Measurements from ENCODE around the gene COA5. TPM values are rescaled to one million over a fixed set of nuclear protein-coding genes. Genes with fewer than 3 reads are reported as not detected.

Gene COA5
- total RNA-seq, 1 donor from 2014 or later: 110 TPM

- no peak overlapping the region for H3K27ac ChIP-seq
- no peak overlapping the region for H3K9ac ChIP-seq
- H3K27me3 Mint-ChIP-seq (ENCODE audit: insufficient read depth, low read depth): no peaks in the 10 kb centered on the region
- no peak overlapping the region for H3K4me3 ChIP-seq
- DNase-seq (ENCODE audit: low spot score): no peak
- peaks cover 10% of the 10 kb centered on the region for H3K36me3 ChIP-seq
- no peak for TF ChIP-seq EZH2 (IDR thresholded peaks at IDR 0.05)
- TF ChIP-seq, protein P1, sequence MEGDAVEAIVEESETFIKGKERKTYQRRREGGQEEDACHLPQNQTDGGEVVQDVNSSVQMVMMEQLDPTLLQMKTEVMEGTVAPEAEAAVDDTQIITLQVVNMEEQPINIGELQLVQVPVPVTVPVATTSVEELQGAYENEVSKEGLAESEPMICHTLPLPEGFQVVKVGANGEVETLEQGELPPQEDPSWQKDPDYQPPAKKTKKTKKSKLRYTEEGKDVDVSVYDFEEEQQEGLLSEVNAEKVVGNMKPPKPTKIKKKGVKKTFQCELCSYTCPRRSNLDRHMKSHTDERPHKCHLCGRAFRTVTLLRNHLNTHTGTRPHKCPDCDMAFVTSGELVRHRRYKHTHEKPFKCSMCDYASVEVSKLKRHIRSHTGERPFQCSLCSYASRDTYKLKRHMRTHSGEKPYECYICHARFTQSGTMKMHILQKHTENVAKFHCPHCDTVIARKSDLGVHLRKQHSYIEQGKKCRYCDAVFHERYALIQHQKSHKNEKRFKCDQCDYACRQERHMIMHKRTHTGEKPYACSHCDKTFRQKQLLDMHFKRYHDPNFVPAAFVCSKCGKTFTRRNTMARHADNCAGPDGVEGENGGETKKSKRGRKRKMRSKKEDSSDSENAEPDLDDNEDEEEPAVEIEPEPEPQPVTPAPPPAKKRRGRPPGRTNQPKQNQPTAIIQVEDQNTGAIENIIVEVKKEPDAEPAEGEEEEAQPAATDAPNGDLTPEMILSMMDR (IDR thresholded peaks at IDR 0.05): no peak
- TF ChIP-seq EZH2phosphoT487 (IDR thresholded peaks at IDR 0.05): no peak
- H3K79me2 ChIP-seq (ENCODE audit: low read depth): peaks cover 24% of the 10 kb centered on the region
- no peaks in the 10 kb centered on the region for H3K9me3 ChIP-seq (ENCODE audit: low read depth)
- H3K9me3 Mint-ChIP-seq: no peaks in the 10 kb centered on the region
- H3K36me3 Mint-ChIP-seq: peaks cover 22% of the 10 kb centered on the region
- H3F3A ChIP-seq (ENCODE audit: low read depth): no peaks in the 10 kb centered on the region
- peaks cover 4% of the 10 kb centered on the region for H4K20me1 ChIP-seq (ENCODE audit: low read depth)
- H3K4me1 ChIP-seq: peaks cover 6% of the 10 kb centered on the region
- H2AFZ ChIP-seq (replicated peaks): no peak overlapping the region
- H3K4me2 ChIP-seq: no peak overlapping the region
- H3K27ac Mint-ChIP-seq: no peak overlapping the region
- H3K4me1 Mint-ChIP-seq: peaks cover 18% of the 10 kb centered on the region
- no peaks in the 10 kb centered on the region for H3K27me3 ChIP-seq
- no peak overlapping the region for H3K4me3 Mint-ChIP-seq
These were observed 5.9 kb upstream of the COA5 start for GRCh38 chr2:98614024-98614739.

GRCh38 chr2:98608962-98609604, 771 bp upstream of the COA5 start:
- no peaks in the 10 kb centered on the region for H3K27me3 Mint-ChIP-seq (ENCODE audit: insufficient read depth, low read depth)
- peak; percentile 53 for DNase-seq (ENCODE audit: low spot score)
- Histone ChIP-seq H3K4me2 (peak overlapping the region; percentile 84), H3K79me2 (ENCODE audit: low read depth) (peaks cover 71% of the 10 kb centered on the region), H3K27me3 (no peaks in the 10 kb centered on the region), H3K9ac (peak overlapping the region; percentile 86), H3K9me3 (ENCODE audit: low read depth) (no peaks in the 10 kb centered on the region), H2AFZ (replicated peaks) (peak overlapping the region; percentile 89), H3K4me3 (peak overlapping the region; percentile 82), H3K27ac (peak overlapping the region; percentile 72), H3F3A (ENCODE audit: low read depth) (peaks cover 6% of the 10 kb centered on the region), H3K36me3 (peaks cover 4% of the 10 kb centered on the region), H3K4me1 (peaks cover 12% of the 10 kb centered on the region), H4K20me1 (ENCODE audit: low read depth) (peaks cover 20% of the 10 kb centered on the region)
- H3K4me1 Mint-ChIP-seq: peaks cover 28% of the 10 kb centered on the region
- TF ChIP-seq EZH2phosphoT487 (IDR thresholded peaks at IDR 0.05): no peak
- TF ChIP-seq, protein P1 (IDR thresholded peaks at IDR 0.05): no peak
- no peak for TF ChIP-seq EZH2 (IDR thresholded peaks at IDR 0.05)
- H3K4me3 Mint-ChIP-seq: peak overlapping the region; percentile 89
- H3K27ac Mint-ChIP-seq: peak overlapping the region; percentile 92
- peaks cover 9% of the 10 kb centered on the region for H3K36me3 Mint-ChIP-seq
- H3K9me3 Mint-ChIP-seq: no peaks in the 10 kb centered on the region

DNA sequence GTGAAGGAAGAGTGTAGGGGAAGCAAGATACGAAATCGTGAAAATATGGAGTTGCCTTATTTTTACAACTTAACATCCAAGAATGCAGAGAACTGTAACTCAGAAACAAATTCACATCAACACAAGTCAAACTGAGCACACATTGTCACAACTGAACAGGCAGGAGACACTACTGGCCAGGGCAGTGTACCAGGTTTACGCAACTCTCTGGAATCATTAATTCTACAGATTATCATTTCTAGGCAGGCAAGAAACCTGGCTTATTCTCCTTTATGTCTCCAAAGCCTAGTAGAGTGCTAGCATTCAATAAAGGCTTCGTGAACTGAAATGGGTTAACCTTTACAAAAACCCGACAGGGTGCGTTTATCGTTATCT, 584 bp downstream of the COA5 start:
- H4K20me1 ChIP-seq (ENCODE audit: low read depth): peaks cover 23% of the 10 kb centered on the region
- H3K9ac ChIP-seq: peak overlapping the region; percentile 86
- H3F3A ChIP-seq (ENCODE audit: low read depth): peaks cover 6% of the 10 kb centered on the region
- Mint-ChIP-seq H3K9me3 (no peaks in the 10 kb centered on the region), H3K4me1 (peaks cover 28% of the 10 kb centered on the region), H3K4me3 (peak overlapping the region; percentile 89), H3K27me3 (ENCODE audit: insufficient read depth, low read depth) (no peaks in the 10 kb centered on the region), H3K27ac (peak overlapping the region; percentile 97), H3K36me3 (peaks cover 2% of the 10 kb centered on the region)
- TF ChIP-seq, protein P1 (IDR thresholded peaks at IDR 0.05): no peak
- H3K27me3 ChIP-seq: no peaks in the 10 kb centered on the region
- no peaks in the 10 kb centered on the region for H3K9me3 ChIP-seq (ENCODE audit: low read depth)
- no peak for DNase-seq (ENCODE audit: low spot score)
- H3K79me2 ChIP-seq (ENCODE audit: low read depth): peaks cover 74% of the 10 kb centered on the region
- peak overlapping the region; percentile 82 for H3K4me3 ChIP-seq
- H3K36me3 ChIP-seq: peaks cover 4% of the 10 kb centered on the region
- H2AFZ ChIP-seq (replicated peaks): peak overlapping the region; percentile 89
- H3K27ac ChIP-seq: peak overlapping the region; percentile 72
- H3K4me2 ChIP-seq: peak overlapping the region; percentile 84
- H3K4me1 ChIP-seq: peaks cover 12% of the 10 kb centered on the region

Data from neural progenitor cell (in vitro differentiated cells).